Activated CD8-positive, alpha-beta T cell treated with anti-CD3 and anti-CD28 coated beads for 36 hours (primary cell): ENCODE data around the gene MAGEA9B. TPM values are rescaled to one million over a fixed set of nuclear protein-coding genes. Genes with fewer than 3 reads are reported as not detected.
"Not testable (repeated sequence)": the region's sequence is repeated elsewhere in the genome, so short reads cannot be mapped to it uniquely, and the experiment has no call there.

Experiments used
- ATAC-seq: fragments of 200-7000 bp; cut with Tn5 transposase; one replicate; pipeline ENCODE4 v1.10.0; 2021; ENCODE audit warnings: mild to moderate bottlenecking, moderate library complexity
- CTCF ChIA-PET: fragments of 350-600 bp; sonication (Branson Sonifier 250); formaldehyde crosslinking; loops from one replicate; lab custom pipeline; 2021; ENCODE audit warnings: antibody characterized with exemption; lab: Charles Lee
- POLR2A ChIA-PET: fragments of 350-600 bp; sonication (Branson Sonifier 250); formaldehyde crosslinking; loops from one replicate; lab custom pipeline; 2021; ENCODE audit warnings: antibody characterized with exemption; lab: Charles Lee
- DNase-seq: peaks from one replicate; pipeline ENCODE4 v3.0.0-alpha.2; 2020
- H3K27ac Mint-ChIP-seq: one replicate; pipeline ENCODE4 v1.8.0; 2021; ENCODE audit warnings: mild to moderate bottlenecking, mixed read lengths
- H3K27me3 Mint-ChIP-seq: one replicate; pipeline ENCODE4 v1.8.0; 2021; ENCODE audit warnings: mixed read lengths
- H3K36me3 Mint-ChIP-seq: one replicate; pipeline ENCODE4 v1.8.0; 2021; ENCODE audit warnings: low read depth, mixed read lengths
- H3K4me1 Mint-ChIP-seq: one replicate; pipeline ENCODE4 v1.8.0; 2021; ENCODE audit warnings: low read depth, mixed read lengths
- H3K4me3 Mint-ChIP-seq: one replicate; pipeline ENCODE4 v1.8.0; 2021; ENCODE audit warnings: mild to moderate bottlenecking, moderate library complexity, mixed read lengths
- H3K9me3 Mint-ChIP-seq: one replicate; pipeline ENCODE4 v1.8.0; 2021; ENCODE audit warnings: mixed read lengths
- intact Hi-C: fragments of 100-400 bp; cut with micrococcal nuclease; formaldehyde crosslinking; loops from one replicate; pipeline ENCODE4 v1.10.0; 2022
- total RNA-seq, 2 experiments: library from RNA; stranded (reverse); gene quantifications; one replicate each; pipeline ENCODE4 v1.2.3, GENCODE V29; 2021
- TF ChIP-seq, protein P1 (sequence below): fragments of 200-600 bp; IDR thresholded peaks from one replicate; pipeline ENCODE4 v1.8.0; 2022; ENCODE audit warnings: antibody characterized with exemption, mild to moderate bottlenecking

MAGEA9B gene, protein sequence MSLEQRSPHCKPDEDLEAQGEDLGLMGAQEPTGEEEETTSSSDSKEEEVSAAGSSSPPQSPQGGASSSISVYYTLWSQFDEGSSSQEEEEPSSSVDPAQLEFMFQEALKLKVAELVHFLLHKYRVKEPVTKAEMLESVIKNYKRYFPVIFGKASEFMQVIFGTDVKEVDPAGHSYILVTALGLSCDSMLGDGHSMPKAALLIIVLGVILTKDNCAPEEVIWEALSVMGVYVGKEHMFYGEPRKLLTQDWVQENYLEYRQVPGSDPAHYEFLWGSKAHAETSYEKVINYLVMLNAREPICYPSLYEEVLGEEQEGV
- total RNA-seq = not detected

DNA sequence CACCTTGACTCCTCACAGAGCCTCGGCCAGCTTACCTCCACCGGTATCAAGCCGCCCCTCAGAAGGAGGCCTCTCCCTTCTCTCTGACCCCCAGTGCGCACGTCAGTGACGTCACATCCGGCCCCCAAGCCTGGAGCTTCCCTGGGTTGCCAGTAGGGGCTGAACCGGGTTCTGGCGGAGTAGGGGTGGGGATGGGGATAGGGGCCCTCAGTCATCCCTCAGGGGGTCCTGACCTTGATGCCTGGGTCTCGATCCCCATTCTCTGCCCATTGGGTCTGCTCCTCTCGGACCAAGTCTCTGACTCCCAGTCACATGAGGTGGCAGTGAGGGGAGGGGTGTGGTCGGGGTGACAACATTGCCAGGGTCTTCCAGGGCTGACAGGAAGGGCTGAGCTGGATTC is at the start of gene MAGEA9B:
MAGEA9B (minus strand) TSS at position 101 of the 400 bp plus-strand sequence. CDS start 4,280 bp downstream, outside the sequence.
- intact Hi-C loops, H3K4me3 Mint-ChIP-seq, H3K27ac Mint-ChIP-seq, H3K27me3 Mint-ChIP-seq, H3K36me3 Mint-ChIP-seq, H3K4me1 Mint-ChIP-seq, CTCF ChIA-PET, POLR2A ChIA-PET, ATAC-seq, H3K9me3 Mint-ChIP-seq, DNase-seq: not testable (repeated sequence)

DNA sequence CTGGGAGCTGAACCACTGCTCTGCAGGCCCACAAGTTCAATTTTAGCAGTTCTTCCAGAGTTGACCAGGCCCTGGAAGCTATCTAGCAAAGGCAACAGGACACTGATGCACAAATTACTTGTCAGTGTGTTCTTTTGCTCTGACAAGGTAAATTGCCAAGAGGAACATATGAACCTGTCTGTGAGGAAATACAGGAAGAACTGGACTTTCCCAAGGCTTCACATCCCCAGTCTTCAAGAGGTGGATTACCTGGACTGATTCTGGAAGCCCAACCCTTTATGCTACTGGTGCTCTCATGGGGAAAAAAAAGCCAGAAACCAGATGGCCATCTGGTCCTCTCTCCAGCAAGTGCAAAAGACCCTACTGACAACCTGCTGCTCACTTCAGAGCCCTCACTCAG is 46.3 kb upstream of the MAGEA9B start:
- ChIA-PET CTCF (interaction anchor here (0.7 to 1.3 kb wide), 2 partner anchors 122 to 123 kb away, joined by 3 read pairs; no protein-coding TSS in a partner anchor), POLR2A (no interaction called here)
- intact Hi-C loops = no loop called here
- Mint-ChIP-seq H3K27ac (no peak overlapping the region), H3K36me3 (no peaks in the 10 kb centered on the region), H3K4me3 (no peak overlapping the region), H3K9me3 (no peaks in the 10 kb centered on the region), H3K4me1 (peaks cover 25% of the 10 kb centered on the region), H3K27me3 (peaks cover 2% of the 10 kb centered on the region)
- TF ChIP-seq, protein P1, sequence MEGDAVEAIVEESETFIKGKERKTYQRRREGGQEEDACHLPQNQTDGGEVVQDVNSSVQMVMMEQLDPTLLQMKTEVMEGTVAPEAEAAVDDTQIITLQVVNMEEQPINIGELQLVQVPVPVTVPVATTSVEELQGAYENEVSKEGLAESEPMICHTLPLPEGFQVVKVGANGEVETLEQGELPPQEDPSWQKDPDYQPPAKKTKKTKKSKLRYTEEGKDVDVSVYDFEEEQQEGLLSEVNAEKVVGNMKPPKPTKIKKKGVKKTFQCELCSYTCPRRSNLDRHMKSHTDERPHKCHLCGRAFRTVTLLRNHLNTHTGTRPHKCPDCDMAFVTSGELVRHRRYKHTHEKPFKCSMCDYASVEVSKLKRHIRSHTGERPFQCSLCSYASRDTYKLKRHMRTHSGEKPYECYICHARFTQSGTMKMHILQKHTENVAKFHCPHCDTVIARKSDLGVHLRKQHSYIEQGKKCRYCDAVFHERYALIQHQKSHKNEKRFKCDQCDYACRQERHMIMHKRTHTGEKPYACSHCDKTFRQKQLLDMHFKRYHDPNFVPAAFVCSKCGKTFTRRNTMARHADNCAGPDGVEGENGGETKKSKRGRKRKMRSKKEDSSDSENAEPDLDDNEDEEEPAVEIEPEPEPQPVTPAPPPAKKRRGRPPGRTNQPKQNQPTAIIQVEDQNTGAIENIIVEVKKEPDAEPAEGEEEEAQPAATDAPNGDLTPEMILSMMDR = no peak
- no peak for DNase-seq
- no peak for ATAC-seq

DNA sequence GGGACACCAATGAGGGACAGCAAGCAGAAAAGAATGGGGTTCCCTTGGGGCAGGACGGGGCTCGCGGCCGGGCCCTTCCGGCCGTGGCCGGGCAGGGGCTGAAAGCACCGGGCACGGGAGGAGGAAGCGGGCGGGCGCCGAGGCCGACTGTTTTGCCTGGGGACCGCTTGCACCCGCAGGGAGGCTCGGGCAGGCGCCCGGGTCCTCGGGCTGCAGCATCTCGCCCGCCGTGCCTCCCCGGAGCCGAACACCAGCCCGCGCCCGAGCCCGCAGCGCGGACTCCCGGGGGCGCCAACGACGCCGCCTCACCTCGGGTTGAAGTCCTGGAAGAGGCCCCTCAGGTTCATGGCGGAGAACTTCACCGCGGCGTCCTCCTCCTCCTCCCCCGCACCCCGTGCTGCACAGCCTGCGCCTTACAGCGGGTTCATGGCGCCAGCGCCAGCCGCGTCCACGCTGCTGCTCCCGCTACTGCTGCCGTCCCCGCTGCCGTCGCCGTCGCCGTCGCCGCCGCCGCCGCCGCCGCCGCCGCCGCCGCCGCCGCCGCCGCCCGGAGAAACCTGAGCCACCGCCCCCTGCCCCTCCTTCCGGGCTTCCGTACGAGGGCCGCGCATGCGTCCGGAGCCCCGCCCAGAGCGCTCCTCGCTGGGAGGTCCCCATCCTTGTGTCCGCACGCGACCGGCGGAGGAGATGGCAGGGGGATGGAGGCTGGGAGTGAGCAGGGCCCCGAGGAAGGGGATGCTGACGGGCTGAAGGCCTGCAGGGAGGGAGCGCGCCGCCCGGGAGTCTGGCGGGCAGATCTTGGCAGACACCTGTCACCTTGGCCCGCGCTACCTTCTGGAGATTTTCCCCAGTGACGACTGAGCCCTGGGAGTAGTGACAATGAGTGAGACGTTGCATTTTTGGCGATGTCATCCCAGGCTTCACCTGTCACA is 44.2 kb upstream of the MAGEA9B start, which contains the start of gene TMEM185A:
TMEM185A (minus strand) TSS at position 559 of the 932 bp plus-strand sequence; CDS start at position 347, 212 bp downstream.
- TF ChIP-seq, protein P1 = no peak
- peak within 1 kb of the TSS; percentile 85 for H3K27ac Mint-ChIP-seq
- peak within 1 kb of the TSS; percentile 86 for H3K4me3 Mint-ChIP-seq
- H3K9me3 Mint-ChIP-seq = no peaks in the 10 kb centered on the region
- ChIA-PET CTCF (no interaction called here), POLR2A (no interaction called here)
- DNase-seq = peak; percentile 80
- no peaks in the 10 kb centered on the region for H3K36me3 Mint-ChIP-seq
- peaks cover 2% of the 10 kb centered on the region for H3K27me3 Mint-ChIP-seq
- intact Hi-C loops = no loop called here
- peak; percentile 87 for ATAC-seq
- peaks cover 36% of the 10 kb centered on the region for H3K4me1 Mint-ChIP-seq

DNA sequence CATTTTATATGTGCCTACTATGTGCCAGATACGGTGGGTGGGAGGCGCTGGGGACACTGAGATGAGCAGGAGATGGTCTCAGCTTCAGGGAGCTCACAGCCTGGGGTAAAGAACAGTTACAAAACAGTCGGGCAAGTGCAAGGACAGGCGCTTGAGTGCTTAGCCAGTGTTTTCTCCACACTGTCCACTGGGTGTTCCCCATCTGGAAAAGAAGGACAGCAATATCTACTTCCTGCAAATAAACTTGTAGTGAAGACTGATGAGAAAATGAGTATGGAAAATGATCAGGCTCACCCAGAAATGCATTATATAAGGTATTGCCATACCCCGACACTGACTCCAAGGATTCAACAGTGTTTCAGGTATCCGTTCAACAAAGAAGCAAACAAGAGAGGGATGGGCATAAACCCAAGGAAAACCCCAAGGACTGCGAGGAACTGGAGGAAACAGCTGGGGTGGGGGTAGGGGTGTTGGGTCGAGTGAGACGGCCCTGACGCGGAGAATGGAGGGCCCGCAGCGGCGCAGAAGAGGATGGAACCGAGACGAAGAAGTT is 43.5 kb upstream of the MAGEA9B start:
- Mint-ChIP-seq H3K27me3 (peaks cover 2% of the 10 kb centered on the region), H3K4me3 (peak overlapping the region; percentile 86), H3K9me3 (no peaks in the 10 kb centered on the region), H3K4me1 (peaks cover 41% of the 10 kb centered on the region), H3K36me3 (no peaks in the 10 kb centered on the region), H3K27ac (peak overlapping the region; percentile 85)
- ATAC-seq = no peak
- no peak for DNase-seq
- ChIA-PET CTCF (no interaction called here), POLR2A (no interaction called here)
- TF ChIP-seq, protein P1 = no peak
- intact Hi-C loops = no loop called here

DNA sequence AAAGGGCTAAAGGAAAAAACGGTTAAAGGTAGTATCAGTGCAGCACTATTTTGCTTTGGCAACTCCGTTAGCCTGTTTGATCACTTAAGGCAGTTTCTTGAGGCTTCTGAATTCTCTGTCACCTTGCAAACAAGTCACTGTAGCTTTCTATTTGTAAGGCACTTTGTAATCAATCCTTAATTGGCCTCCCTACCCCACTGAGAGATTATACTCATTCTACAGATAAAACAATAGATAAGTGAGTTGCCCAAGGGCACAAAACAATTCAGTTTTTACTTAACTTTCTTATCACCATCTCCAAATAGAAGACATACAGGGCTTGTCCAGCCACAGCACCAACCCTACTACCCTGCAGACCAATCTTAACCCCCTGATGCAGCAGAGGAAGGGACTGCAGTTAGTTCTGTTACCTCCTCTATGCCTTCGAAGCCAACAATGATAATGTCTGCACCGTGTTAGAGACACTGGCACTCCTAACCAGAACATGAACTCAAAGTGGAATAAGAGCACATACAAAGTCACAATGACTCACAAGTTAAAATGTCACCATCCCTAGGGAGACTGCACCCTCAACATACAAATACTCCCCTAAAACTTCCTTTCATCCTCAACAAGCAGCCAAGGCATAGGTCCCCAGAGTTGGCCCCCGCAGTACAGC is 42.6 kb upstream of the MAGEA9B start:
- Mint-ChIP-seq H3K4me1 (peaks cover 50% of the 10 kb centered on the region), H3K36me3 (no peaks in the 10 kb centered on the region), H3K27me3 (no peaks in the 10 kb centered on the region), H3K27ac (no peak overlapping the region), H3K9me3 (no peaks in the 10 kb centered on the region), H3K4me3 (peak overlapping the region; percentile 86)
- ATAC-seq (no peak), DNase-seq (no peak)
- intact Hi-C loops = no loop called here
- TF ChIP-seq, protein P1 = no peak
- ChIA-PET CTCF (no interaction called here), POLR2A (no interaction called here)
